GOT3 (cell line): ENCODE results near the gene MBD6.
"Not testable (repeated sequence)": the region's sequence is repeated elsewhere in the genome, so short reads cannot be mapped to it uniquely, and the experiment has no call there.

Experiments
- DNase-seq: peaks from one replicate; lab custom pipeline; 2025; ENCODE audit warnings: mixed read lengths; lab: John Stamatoyannopoulos, UW

MBD6 gene

DNA sequence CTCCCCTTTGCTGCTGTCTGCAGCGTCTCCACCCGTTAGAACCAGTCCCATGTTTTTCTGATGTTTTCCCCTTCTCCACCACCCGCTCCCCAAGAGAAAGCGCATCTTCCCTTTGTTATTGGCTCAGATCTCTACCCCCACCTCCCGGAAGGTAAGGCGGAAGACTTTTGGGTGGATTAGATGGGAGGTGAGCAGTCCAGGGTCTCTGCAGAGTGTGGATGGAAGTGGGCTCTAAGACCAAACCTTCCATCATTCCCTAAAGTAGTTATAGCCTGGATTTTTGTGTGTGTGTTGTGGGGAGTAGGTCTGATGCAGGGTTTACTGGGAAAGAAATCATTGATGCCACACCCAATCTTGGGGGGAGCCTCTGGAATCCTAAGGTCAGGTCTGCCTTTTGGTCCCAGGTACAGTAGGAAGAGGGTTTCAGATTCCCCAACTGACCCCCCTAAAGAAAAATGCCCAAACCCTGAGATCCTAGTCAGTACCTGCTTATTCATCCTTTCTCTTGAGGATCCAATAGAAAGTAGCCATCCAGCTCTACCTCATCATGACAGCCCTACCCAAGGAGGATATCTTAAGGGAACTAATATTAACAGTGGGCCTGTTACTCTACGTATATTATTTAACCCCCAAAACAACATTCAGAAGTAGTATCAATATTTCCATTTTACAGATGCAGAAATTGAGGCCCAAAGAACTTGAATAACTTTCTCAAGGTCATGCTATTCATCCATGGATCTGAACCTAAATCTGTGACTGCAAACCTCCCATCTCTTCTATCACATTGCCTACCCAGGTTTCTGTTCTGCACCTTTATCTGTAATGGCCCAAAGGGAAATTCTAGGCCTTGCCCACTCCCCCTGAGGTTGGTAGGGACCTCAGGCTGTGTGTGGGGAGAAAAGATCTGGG is 28.3 kb downstream of the MBD6 start:
- DNase-seq, result no peak

DNA sequence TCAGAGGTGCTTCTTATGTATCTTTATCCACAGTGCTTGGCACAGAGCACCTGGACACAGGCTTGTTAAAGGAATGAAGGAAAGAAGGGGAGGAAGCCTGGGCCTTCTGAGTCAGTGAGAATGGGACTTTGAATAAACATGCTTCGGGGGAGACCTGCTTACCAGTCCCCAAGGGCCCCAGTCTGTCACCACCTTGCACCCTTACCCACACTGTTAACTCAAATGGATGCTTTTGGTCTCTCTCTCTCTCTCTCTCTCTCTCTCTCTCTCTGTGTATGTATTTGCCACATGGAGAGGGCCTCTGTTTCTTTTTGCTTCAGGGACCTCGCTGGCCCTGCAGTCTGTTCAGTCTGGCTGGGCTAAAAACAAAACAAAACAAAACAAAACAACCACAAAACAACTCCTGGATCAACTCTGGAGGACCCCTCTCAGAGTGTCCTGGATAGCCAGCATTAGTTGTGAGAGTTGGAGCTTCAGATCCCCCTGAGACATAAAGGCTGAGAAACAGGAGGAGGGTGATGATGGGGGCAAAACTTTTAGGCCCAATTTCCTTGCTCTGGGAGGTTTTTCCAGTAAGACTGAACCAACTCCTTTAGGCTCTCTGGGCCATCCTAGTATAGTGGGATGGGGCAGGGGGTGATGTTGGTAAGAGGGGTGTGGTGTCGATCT is 29.1 kb downstream of the MBD6 start:
- no peak for DNase-seq

DNA sequence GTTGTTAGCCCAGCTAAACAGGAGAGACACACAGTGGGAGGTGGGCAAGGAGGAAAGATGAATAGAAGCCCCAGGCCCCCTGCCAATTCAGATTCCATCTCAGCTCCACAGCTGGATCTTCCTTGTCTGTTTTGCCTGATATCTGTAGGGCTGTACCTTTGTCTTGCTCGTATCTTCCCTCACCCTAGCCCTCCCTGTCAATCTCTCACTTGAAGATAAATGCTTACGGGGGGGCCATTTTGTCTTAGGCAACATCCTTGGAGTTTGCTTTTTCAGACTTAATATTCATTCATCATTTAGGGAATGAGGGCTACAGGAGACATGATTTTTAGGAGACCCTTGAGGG is 29.7 kb downstream of the MBD6 start:
- no peak for DNase-seq

DNA sequence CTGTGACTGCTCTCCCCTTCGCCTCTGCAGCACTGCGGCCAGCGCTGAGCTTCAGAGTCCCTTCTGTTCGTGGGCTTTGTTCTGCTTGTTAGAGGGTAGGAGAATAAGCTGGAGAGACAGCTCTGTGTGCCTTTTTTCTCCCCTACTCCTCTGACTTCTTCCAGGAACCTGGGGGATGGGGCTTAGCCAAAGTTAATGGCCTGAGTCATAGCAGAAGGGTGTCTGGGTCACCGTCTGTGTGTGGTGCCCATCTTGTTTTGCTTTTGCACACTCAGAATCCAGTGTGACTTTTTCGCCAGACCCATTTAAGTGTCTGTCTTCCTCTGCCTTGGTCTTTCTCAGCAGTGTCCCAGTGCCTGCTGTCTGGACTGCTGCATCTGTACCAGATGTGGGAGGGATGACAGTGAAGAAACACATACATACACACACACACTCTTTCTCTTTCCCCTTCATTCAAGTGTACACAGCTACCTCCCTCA is 30.2 kb downstream of the MBD6 start:
- no peak for DNase-seq

DNA sequence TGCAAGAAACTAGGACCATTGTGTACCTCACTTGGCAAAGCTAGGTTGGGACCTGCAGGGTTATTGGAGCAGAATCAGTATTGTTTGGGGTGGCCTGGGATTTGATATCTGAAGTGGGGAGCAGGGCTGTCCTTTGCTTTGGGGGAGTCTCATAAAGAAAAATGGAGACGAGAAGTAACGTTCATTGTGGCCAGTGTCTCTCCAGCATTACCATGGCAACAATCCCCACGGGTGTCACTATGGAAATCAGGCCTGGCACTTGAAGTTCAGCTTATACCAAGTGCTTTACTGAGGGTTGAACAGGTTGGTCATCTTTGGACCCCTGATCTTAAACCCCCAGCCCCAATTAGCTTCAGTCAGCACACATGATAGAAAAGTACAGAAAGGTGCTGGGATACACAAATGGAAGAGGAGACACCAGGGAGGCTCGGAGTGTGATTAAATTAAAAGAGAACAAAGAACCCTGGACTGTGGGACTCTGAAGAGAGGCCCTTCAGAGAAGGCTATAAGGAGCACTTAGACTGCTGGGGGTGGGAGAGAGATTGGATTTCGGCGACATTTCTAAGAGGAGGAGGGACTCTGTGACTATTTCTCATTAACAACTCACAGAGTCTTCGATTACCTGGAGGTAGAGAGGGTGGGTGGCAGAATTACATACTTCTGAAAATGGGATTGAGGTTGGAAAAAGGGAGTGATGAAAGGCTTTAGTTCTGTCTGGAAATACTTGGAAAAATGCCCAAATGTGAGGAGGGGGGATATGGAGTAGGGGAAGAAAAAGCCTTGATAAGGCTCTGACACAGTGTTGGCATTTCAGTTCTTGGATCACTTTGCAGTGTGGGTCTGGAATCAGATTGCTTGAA is 30.9 kb downstream of the MBD6 start:
- DNase-seq, result no peak

DNA sequence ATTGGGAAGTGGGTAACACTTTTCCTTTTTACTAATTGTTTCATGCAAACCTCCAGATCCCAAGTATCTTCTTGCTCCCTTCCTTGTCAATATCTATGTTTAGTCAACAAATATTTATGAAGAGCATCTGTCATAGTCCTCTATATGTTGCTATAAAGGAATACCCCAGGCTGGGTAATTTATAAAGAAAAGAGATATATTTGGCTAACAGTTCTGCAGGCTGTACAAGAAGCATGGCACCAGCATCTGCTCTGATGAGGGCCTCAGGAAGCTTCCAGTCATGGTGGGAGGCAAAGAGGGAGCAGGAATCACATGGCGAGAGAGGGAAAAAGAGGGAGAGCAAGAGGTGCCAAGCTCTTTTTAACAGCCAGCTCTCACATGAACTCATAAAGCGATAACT is 31.8 kb downstream of the MBD6 start:
- no peak for DNase-seq

DNA sequence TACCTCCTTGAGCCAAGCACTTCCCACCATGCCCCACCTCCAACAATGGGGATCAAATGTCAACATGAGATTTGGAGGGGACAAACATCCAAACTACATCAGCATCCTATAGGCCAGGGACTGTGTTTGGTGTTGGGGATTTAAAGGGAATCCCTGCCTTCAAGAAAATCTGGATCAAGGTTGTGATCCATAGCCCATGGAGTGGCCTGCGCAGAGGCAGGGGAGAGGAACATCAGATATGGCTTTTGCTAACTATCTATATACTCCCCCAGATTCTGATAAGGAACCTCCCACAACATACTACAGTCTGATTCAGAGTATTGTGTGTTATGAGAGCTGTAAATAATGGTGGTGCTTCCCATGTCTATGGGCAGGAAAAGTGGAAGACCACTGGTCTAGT is 32.3 kb downstream of the MBD6 start:
- DNase-seq, result no peak

DNA sequence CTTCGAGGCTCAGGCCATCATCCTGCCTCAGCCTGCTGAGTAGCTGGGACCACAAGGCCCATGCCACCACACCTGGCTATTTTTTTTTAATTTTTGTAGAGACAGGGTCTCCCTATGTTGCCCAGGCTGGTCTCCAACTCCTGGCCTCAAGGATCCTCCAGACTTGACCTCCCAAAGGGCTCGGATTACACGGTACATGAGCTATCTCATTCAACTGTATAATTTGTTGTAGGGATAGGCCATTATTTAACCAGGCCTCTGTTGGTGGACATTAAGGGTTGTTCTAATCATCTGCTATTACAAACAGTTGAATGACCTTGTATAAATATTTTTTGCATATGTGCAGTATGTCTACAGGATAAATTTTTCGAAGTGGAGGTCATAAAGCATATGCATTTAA is 36.2 kb downstream of the MBD6 start:
- no peak for DNase-seq

DNA sequence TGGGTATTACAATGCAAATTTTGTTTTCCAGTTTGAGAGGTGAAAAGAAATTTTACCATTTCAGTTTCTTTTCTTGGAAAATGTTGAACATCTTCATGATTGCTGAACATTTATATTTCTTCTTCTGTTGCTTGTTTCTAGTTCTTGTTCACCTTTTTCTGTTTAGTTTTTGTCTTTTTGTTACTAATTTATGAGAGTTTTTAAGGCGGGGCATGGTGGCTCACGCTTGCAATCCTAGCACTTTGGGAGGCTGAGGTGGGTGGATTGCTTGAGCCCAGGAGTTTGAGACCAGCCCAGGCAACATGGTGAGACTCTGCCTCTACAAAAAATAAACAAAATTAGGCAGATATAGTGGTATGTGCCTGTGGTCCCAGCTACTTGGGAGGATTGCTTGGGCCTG is 37.9 kb downstream of the MBD6 start:
- DNase-seq, result no peak

DNA sequence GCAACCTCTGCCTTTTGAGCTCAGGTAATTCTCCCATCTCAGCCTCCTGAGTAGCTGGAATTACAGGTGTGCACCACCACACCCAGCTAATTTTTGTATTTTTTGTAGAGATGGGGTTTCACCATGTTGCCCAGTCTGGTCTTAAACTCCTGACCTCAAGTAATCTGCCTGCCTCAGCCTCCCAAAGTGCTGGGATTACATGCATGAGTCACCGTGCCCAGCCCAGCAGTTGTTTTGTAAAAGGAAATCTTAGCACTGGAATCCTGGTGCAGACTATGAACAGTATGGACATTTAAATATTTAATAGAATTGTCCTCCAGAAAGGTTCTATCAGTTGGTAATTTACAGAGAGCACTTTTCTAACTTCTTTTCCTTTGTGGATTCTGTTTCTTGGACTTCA is 38.5 kb downstream of the MBD6 start:
- not testable (repeated sequence) for DNase-seq

DNA sequence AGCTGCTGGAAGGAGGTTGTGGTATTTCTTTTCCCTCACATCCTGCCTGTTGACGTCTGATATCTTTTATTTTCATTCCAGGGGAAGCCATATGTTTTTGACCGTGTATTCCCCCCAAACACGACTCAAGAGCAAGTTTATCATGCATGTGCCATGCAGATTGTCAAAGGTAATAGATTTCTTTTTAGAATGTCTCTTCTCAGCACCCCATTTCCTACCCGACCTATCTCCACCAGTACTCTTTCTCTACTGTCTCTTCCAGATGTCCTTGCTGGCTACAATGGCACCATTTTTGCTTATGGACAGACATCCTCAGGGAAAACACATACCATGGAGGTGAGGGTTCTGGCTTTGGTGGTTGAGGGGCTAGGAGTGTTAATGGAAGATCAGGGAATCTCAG is 40.7 kb downstream of the MBD6 start:
- no peak for DNase-seq

DNA sequence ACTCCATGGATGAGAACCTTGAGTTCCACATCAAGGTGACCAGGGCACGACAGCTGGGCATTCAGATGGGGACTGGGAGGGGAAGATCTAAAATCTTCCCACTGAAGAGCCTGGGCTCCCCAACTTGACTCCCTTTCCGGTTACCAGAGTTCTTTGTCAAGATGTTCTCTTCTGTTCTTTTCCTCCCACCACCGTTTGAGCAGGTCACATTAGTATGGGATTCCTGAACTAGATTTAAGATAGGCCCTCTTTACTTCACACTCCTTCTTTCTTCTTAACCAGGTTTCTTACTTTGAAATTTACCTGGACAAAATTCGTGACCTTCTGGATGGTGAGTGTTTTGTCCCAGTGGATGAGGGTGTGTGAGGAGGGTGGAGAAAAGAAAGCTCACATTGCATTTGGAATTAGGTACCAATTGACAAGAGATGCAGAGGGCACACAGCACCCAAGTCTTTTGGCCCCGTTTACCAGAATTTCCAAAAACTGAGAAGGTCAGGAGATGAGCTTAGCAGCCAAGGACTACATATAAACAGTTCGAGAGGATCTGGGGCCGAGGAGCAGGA is 41.6 kb downstream of the MBD6 start:
- DNase-seq, result no peak

DNA sequence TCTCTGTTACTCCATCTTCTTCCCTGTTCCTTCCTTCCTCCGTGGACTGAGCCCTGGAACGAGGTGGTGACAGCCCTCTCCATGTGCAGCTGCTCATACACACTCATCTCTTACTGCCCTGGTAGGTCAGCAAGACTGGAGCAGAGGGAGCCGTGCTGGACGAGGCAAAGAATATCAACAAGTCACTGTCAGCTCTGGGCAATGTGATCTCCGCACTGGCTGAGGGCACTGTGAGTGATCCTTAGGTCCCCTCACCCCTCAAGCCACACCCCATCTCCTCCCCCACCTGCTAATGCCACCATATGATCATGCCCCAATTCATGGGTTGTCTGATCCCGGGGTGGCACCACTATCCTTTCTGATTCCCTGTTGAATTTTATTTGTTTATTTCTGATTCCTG is 46.2 kb downstream of the MBD6 start:
- DNase-seq, result no peak

DNA sequence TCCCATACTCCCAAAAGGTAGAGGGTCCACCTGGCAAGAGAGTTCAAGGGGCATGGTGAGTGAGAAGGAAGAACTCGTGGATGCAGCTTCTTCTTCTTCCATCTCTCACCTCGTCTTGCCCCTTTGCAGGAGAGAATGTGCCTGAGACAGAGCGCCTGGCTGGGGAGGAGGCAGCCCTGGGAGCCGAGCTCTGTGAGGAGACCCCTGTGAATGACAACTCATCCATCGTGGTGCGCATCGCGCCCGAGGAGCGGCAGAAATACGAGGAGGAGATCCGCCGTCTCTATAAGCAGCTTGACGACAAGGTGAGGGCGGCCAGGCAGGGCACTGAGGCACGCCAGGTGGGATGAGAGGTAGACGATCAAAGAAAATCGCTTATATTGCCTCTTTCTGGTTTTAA is 47.2 kb downstream of the MBD6 start:
- DNase-seq, result no peak

DNA sequence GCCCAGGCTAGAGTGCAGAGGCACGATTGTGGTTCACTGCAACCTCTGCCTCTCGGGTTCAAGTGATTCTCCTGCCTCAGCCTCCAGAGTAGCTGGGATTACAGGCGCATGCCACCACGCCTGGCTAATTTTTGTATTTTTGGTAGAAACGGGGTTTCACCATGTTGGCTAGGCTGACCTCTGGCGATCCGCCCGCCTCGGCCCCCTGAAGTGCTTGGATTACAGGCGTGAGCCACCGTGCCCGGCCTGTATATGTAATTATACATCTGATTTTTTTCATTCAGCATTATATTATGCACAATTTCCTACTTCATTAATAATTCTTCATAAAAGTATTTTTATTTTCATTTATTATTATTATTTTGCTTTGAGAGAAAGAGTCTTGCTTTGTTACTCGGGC is 47.8 kb downstream of the MBD6 start:
- DNase-seq, result not testable (repeated sequence)

DNA sequence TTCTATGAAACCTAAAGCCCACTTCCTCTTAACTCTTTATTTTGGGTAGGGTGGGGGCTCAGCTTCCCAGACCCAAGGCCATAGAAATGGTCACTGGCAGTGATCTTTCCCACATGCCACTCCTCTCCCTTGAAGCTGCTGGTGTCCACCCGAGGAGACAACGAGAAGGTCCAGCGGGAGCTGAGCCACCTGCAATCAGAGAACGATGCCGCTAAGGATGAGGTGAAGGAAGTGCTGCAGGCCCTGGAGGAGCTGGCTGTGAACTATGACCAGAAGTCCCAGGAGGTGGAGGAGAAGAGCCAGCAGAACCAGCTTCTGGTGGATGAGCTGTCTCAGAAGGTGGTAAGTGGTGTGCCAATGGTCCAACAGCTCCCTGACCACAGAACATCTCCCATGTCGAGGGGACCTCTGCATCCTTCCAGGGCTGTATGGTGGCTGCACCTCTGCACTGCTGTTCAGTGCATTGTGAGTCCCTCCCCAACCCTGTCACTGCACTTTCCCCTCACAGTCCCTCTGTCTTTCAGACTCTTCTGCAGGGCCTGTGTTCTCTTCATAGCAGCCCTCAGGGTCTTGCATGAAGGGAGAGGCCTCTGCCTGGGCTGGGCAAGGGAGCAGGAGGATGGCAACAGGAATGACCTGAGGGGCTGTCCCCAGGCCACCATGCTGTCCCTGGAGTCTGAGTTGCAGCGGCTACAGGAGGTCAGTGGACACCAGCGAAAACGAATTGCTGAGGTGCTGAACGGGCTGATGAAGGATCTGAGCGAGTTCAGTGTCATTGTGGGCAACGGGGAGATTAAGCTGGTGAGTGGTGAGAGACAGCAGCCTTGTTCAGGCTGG is 49.5 kb downstream of the MBD6 start:
- DNase-seq, result no peak

DNA sequence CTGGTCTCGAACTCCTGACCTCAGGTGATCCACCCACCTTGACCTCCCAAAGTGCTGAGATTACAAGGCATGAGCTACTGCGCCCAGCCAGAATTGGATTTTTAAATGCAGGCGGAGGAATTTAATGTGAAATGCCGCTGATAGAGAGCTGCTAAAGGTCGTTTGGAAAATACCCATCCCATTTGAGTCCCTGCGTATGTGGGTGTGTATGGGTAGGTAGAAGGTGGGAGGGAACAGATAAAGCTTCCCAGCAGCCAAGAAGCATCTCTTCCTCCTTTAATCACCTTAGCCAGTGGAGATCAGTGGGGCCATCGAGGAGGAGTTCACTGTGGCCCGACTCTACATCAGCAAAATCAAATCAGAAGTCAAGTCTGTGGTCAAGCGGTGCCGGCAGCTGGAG is 52.2 kb downstream of the MBD6 start:
- no peak for DNase-seq

DNA sequence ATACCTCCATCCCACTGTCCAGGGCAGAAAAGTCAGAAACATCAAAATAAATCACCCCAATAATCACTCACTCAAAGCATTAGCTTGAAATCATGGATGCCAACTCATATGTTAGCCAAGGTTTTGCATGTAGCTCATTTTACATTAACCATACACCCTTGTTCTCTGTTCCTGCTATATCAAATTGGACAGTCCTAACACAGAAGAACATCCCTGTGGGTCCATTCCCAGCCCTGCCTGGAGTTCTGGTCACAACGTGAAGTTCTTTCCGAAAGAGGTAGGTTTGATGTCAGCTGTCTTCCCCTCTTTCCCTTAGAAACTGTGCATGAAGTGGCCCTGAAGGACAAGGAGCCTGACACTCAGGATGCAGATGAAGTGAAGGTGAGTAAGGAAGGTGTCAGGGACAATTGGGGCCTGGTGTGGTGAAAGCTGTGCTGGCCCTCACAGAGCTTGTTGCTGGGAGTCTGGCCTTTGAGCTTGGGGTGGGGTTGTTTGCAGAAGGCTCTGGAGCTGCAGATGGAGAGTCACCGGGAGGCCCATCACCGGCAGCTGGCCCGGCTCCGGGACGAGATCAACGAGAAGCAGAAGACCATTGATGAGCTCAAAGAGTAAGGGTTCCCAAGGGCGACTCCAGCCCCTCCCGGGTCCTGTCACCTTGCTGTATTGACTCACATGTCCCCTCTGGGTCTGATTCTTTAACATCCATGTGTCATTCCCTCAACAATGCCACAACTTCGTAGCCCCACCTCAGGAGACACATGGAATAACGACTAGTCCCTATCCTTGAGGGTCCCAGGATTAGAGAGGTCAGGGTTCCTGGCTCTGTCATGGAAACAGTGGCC is 53.4 kb downstream of the MBD6 start:
- no peak for DNase-seq

DNA sequence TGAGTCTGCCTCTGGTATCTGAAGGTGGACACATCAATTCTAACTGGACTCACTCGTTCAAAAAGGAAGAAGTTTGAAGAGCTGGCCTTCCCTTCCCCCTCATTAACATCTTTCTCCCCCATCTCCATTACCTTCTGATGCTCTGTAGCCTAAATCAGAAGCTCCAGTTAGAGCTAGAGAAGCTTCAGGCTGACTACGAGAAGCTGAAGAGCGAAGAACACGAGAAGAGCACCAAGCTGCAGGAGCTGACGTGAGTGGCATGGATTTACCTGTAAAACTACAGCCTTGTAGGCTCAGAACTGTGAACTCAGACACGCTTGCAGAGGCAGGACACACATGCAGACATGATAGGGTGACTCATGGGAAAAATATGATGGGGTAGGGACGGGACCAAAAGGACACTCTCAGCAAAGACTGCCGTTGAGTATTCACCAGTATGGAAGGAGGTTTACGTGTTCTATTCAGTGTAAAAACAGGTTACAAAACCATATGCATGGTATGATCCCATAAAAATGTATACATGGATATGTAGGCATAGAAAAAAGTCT is 54.1 kb downstream of the MBD6 start:
- DNase-seq, result no peak
